ENCODE data around the gene TECTB.
"Not testable (repeated sequence)": the region's sequence is repeated elsewhere in the genome, so short reads cannot be mapped to it uniquely, and the experiment has no call there.

TECTB gene

DNA sequence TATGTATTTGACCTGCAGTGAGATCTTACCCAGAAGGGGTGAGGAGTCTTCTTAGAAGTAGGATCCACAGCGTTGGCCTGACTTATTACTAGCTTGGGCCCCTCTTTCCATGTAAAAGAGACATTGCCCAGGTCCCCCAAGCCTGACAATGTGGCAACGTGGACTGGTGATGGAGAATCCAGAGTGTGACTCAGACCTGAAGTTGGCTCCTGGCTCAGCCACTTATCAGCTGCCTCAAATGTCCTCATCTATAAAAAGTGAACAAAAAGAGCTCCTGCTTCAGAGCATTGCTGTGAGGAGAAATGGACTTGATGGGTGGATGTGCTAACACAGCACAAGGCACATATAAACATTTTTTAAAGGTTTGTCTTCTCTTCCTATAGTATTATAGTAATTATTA, 35.4 kb upstream of the TECTB start:
- H3K27me3 ChIP-seq (ENCODE audit: insufficient read depth, poor library complexity, severe bottlenecking), result no peaks in the 10 kb centered on the region
- H3K27ac ChIP-seq (ENCODE audit: poor library complexity, severe bottlenecking), result no peak overlapping the region
- H3K9me3 ChIP-seq (ENCODE audit: severe bottlenecking), result peaks cover 6% of the 10 kb centered on the region
- DNase-seq (ENCODE audit: low spot score) (no peak), ATAC-seq (ENCODE audit: low read depth) (no peak)
- TF ChIP-seq, protein P1, sequence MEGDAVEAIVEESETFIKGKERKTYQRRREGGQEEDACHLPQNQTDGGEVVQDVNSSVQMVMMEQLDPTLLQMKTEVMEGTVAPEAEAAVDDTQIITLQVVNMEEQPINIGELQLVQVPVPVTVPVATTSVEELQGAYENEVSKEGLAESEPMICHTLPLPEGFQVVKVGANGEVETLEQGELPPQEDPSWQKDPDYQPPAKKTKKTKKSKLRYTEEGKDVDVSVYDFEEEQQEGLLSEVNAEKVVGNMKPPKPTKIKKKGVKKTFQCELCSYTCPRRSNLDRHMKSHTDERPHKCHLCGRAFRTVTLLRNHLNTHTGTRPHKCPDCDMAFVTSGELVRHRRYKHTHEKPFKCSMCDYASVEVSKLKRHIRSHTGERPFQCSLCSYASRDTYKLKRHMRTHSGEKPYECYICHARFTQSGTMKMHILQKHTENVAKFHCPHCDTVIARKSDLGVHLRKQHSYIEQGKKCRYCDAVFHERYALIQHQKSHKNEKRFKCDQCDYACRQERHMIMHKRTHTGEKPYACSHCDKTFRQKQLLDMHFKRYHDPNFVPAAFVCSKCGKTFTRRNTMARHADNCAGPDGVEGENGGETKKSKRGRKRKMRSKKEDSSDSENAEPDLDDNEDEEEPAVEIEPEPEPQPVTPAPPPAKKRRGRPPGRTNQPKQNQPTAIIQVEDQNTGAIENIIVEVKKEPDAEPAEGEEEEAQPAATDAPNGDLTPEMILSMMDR (IDR thresholded peaks at IDR 0.05; ENCODE audit: poor library complexity, severe bottlenecking), result no peak
- no peaks in the 10 kb centered on the region for H3K4me1 ChIP-seq (ENCODE audit: insufficient read depth, poor library complexity, severe bottlenecking)
- no peak overlapping the region for H3K4me3 ChIP-seq (ENCODE audit: severe bottlenecking)
- no peaks in the 10 kb centered on the region for H3K36me3 ChIP-seq (ENCODE audit: low read depth)

GRCh38 chr10:112248584-112249295, 34.5 kb upstream of the TECTB start:
- Histone ChIP-seq H3K4me1 (ENCODE audit: insufficient read depth, poor library complexity, severe bottlenecking) (no peaks in the 10 kb centered on the region), H3K36me3 (ENCODE audit: low read depth) (no peaks in the 10 kb centered on the region), H3K27ac (ENCODE audit: poor library complexity, severe bottlenecking) (no peak overlapping the region), H3K9me3 (ENCODE audit: severe bottlenecking) (peaks cover 6% of the 10 kb centered on the region), H3K27me3 (ENCODE audit: insufficient read depth, poor library complexity, severe bottlenecking) (no peaks in the 10 kb centered on the region), H3K4me3 (ENCODE audit: severe bottlenecking) (no peak overlapping the region)
- DNase-seq (ENCODE audit: low spot score) (no peak), ATAC-seq (ENCODE audit: low read depth) (no peak)
- TF ChIP-seq, protein P1 (IDR thresholded peaks at IDR 0.05; ENCODE audit: poor library complexity, severe bottlenecking), result no peak

DNA sequence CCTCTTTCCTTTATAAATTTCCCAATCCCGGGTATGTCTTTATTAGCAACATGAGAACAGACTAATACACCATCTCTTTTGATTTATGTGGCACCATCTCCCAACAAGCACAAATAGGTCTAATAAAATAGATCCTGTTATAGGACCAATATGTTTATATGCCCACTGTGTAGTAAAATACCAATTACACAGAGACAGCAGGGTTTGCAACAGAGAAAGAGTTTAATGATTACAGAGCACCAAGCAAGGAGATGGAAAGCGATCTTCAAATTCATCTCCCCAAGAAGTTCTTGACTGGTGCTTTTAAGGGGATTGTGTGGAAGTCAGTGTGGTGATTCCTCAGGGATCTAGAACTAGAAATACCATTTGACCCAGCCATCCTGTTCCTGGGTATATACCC, 33.5 kb upstream of the TECTB start:
- ATAC-seq (ENCODE audit: low read depth) (no peak), DNase-seq (ENCODE audit: low spot score) (no peak)
- Histone ChIP-seq H3K9me3 (ENCODE audit: severe bottlenecking) (peaks cover 6% of the 10 kb centered on the region), H3K27ac (ENCODE audit: poor library complexity, severe bottlenecking) (no peak overlapping the region), H3K4me1 (ENCODE audit: insufficient read depth, poor library complexity, severe bottlenecking) (no peaks in the 10 kb centered on the region), H3K4me3 (ENCODE audit: severe bottlenecking) (no peak overlapping the region), H3K27me3 (ENCODE audit: insufficient read depth, poor library complexity, severe bottlenecking) (no peaks in the 10 kb centered on the region), H3K36me3 (ENCODE audit: low read depth) (no peaks in the 10 kb centered on the region)
- TF ChIP-seq, protein P1 (IDR thresholded peaks at IDR 0.05; ENCODE audit: poor library complexity, severe bottlenecking), result no peak

DNA sequence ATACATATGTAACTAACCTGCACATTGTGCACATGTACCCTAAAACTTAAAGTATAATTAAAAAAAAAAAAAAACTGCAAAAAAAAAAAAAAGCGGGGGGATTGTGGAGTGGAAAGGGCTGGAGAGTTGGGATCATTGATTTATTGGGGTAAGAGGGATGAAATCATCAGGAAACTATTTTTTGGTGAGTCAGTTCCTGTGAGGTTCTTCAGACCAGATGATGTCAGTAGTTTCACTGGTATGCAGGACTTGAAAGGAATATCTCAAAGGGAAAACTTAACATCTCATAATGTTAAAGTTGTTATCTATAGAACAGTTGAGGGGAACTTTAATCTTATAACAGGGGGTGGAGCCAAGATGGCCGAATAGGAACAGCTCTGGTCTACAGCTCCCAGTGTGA, 32.6 kb upstream of the TECTB start:
- Histone ChIP-seq H3K27me3 (ENCODE audit: insufficient read depth, poor library complexity, severe bottlenecking) (no peaks in the 10 kb centered on the region), H3K4me1 (ENCODE audit: insufficient read depth, poor library complexity, severe bottlenecking) (no peaks in the 10 kb centered on the region), H3K4me3 (ENCODE audit: severe bottlenecking) (no peak overlapping the region), H3K36me3 (ENCODE audit: low read depth) (no peaks in the 10 kb centered on the region), H3K27ac (ENCODE audit: poor library complexity, severe bottlenecking) (peak overlapping the region; percentile 39), H3K9me3 (ENCODE audit: severe bottlenecking) (peaks cover 6% of the 10 kb centered on the region)
- peak; percentile 69; the same call in 2 of the 3 replicates for ATAC-seq (ENCODE audit: low read depth)
- no peak for DNase-seq (ENCODE audit: low spot score)
- TF ChIP-seq, protein P1 (IDR thresholded peaks at IDR 0.05; ENCODE audit: poor library complexity, severe bottlenecking), result no peak

DNA sequence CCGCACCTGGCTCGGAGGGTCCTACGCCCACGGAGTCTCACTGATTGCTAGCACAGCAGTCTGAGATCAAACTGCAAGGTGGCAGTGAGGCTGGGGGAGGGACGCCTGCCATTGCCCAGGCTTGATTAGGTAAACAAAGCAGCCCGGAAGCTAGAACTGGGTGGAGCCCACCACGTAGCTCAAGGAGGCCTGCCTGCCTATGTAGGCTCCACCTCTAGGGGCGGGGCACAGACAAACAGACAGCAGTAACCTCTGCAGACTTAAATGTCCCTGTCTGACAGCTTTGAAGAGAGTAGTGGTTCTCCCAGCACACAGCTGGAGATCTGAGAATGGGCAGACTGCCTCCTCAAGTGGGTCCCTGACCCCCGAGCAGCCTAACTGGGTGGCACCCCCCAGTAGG, 32.0 kb upstream of the TECTB start:
- H3K27ac ChIP-seq (ENCODE audit: poor library complexity, severe bottlenecking), result peak overlapping the region; percentile 39
- not testable (repeated sequence) for H3K27me3 ChIP-seq (ENCODE audit: insufficient read depth, poor library complexity, severe bottlenecking); ATAC-seq (ENCODE audit: low read depth); H3K36me3 ChIP-seq (ENCODE audit: low read depth); H3K9me3 ChIP-seq (ENCODE audit: severe bottlenecking); H3K4me3 ChIP-seq (ENCODE audit: severe bottlenecking); H3K4me1 ChIP-seq (ENCODE audit: insufficient read depth, poor library complexity, severe bottlenecking); DNase-seq (ENCODE audit: low spot score)

Data from RWPE2 (cell line).